ENCODE results near the gene FUZ.

Gene FUZ

DNA sequence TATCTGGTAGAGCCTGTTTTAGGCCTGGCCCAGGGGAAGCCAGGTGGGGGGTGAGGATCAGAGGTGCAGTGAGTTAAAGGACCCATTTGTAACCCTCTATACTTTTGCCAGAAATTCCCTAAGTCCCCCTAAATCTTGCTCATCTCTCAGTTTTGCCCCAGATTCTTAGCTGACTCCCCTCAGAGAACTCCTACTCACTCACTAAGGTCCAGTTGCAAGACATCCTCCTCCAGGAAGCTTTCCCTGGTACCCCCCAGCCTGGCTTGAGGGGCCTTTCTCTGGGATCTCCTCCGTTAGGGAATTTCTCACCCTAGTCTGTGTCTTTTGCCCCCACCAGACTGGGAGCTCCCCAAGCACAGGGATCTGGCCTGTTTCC, 51.9 kb downstream of the FUZ start:
- TF ChIP-seq JUND (IDR thresholded peaks at IDR 0.05; ENCODE audit: low read depth): no peak
- in situ Hi-C loops (cut with HindIII; ENCODE audit: low pct_unique_long_range_greater_than_20kb, low sequenced_read_pairs): no loop called here
- DNase-seq (ENCODE audit: low read depth in 1 of 2, low spot score in 1 of 2): no peak

DNA sequence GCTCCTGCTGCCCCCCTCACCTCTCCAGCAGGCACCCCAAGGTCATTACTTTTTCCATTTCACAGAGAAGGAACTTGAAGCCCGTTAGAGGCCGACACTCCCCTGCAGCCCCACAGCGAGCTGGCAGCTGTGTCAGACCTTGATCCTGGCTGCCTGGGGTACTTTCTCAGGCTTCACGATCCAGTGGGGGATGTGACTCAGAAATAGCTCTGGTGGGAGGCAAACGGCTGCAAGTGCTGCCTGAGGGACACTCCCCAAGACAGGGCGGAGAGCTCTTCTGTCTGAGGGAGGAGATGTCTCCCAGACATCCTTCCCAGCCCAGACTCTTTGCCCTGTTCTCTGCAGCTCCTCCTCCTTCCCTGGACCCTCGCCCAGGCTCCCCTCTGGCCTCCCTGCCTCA, 54.8 kb downstream of the FUZ start:
- in situ Hi-C loops (cut with HindIII; ENCODE audit: low pct_unique_long_range_greater_than_20kb, low sequenced_read_pairs): no loop called here
- no peak for TF ChIP-seq JUND (IDR thresholded peaks at IDR 0.05; ENCODE audit: low read depth)
- no peak for DNase-seq (ENCODE audit: low read depth in 1 of 2, low spot score in 1 of 2)

Measured in T47D (cell line).